ENCODE results near the gene DCAF15. TPM values are rescaled to one million over a fixed set of nuclear protein-coding genes. Genes with fewer than 3 reads are reported as not detected.

Gene DCAF15
- total and polyA plus RNA-seq, 2 donors (not counting 3 experiments of a cell fraction or from before 2014, with no cell fraction given), result 41.9 to 42.4 TPM

DNA sequence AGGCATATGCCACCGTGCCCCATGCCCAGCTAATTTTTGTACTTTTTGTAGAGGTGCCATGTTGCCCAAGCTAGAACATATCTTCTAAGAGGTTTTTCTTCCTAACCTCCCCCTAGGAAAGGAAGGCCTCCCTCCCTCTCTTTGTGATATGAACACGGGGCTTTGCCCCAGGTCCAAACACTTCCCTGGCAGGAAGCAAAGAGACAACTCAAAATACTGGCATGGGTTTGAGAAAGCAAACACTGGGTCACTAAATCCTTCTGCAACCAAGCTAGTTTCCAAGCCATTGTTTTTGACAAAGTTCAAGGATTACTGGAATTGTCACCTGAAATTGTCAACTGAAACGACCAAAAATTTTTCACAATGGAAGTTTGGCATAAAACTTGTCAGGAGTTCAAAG lies 37.5 kb upstream of the DCAF15 start:
- H3K9me3 ChIP-seq (replicated peaks; ENCODE audit: control insufficient read depth, insufficient read depth, low read length), result no peaks in the 10 kb centered on the region
- POLR2A ChIA-PET, result no interaction called here

More for the DNA sequence above, 37.5 kb upstream of the DCAF15 start:
- Histone ChIP-seq H3K36me3 (ENCODE audit: control insufficient read depth in 2 of 2, extremely low read depth in 1 of 2, insufficient read depth in 2 of 2, low read length in 2 of 2) (peaks cover 2 to 13% of the 10 kb centered on the region in 2 experiments), H3K79me2 (ENCODE audit: control insufficient read depth, insufficient read depth, low read length) (no peaks in the 10 kb centered on the region), H3K9me1 (replicated peaks; ENCODE audit: control insufficient read depth, extremely low read depth, insufficient read depth, low read length) (no peaks in the 10 kb centered on the region), H3K27ac (ENCODE audit: insufficient read depth, low read depth, low read length) (no peak overlapping the region), H3K4me2 (ENCODE audit: insufficient read depth, low read length) (no peak overlapping the region), H2AFZ (ENCODE audit: low read depth, low read length) (no peak overlapping the region), H4K20me1 (replicated peaks; ENCODE audit: control insufficient read depth, extremely low read depth, insufficient read depth, low read length) (no peaks in the 10 kb centered on the region), H3K9ac (replicated peaks; ENCODE audit: extremely low read depth, insufficient read depth, low read length) (no peak overlapping the region), H3K27me3 (ENCODE audit: control insufficient read depth in 2 of 2, insufficient read depth in 2 of 2, low read length in 2 of 2) (no peaks in the 10 kb centered on the region), H3K4me3 (replicated peaks in 1 of 3; ENCODE audit: insufficient read depth in 1 of 3, low read depth in 1 of 3, low read length in 3 of 3) (no peak overlapping the region), H3K4me1 (ENCODE audit: control insufficient read depth, extremely low read depth, insufficient read depth, low read length) (no peaks in the 10 kb centered on the region)
- dilution Hi-C loops (cut with MboI; ENCODE audit: extremely low pct_ligation_motif_present, low sequenced_read_pairs) (no loop called here), intact Hi-C loops (cut with micrococcal nuclease) (no loop called here)
- FAIRE-seq (no peak), DNase-seq (ENCODE audit: low read depth, low spot score) (no peak)
- TF ChIP-seq GATA2 (IDR thresholded peaks at IDR 0.05; ENCODE audit: insufficient read depth, insufficient read length, low read depth, low read length), result no peak
- TF ChIP-seq POLR2AphosphoS5 (IDR thresholded peaks at IDR 0.05; ENCODE audit: insufficient read depth, low read depth, low read length), result no peak
- TF ChIP-seq, protein P1, sequence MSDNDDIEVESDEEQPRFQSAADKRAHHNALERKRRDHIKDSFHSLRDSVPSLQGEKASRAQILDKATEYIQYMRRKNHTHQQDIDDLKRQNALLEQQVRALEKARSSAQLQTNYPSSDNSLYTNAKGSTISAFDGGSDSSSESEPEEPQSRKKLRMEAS (IDR thresholded peaks at IDR 0.05; ENCODE audit: insufficient read depth, insufficient read length), result no peak
- no peak for TF ChIP-seq MYC (IDR thresholded peaks at IDR 0.05; ENCODE audit: low read depth, low read length)
- TF ChIP-seq EZH2 (IDR thresholded peaks at IDR 0.05; ENCODE audit: borderline replicate concordance, low read depth, low read length, severe bottlenecking), result no peak
- TF ChIP-seq, protein P2, sequence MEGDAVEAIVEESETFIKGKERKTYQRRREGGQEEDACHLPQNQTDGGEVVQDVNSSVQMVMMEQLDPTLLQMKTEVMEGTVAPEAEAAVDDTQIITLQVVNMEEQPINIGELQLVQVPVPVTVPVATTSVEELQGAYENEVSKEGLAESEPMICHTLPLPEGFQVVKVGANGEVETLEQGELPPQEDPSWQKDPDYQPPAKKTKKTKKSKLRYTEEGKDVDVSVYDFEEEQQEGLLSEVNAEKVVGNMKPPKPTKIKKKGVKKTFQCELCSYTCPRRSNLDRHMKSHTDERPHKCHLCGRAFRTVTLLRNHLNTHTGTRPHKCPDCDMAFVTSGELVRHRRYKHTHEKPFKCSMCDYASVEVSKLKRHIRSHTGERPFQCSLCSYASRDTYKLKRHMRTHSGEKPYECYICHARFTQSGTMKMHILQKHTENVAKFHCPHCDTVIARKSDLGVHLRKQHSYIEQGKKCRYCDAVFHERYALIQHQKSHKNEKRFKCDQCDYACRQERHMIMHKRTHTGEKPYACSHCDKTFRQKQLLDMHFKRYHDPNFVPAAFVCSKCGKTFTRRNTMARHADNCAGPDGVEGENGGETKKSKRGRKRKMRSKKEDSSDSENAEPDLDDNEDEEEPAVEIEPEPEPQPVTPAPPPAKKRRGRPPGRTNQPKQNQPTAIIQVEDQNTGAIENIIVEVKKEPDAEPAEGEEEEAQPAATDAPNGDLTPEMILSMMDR (IDR thresholded peaks at IDR 0.05; ENCODE audit: extremely low read depth in 1 of 2, insufficient read depth in 1 of 2, low read depth in 1 of 2, low read length in 2 of 2), result no peak
- no peak for TF ChIP-seq FOS (IDR thresholded peaks at IDR 0.05; ENCODE audit: borderline replicate concordance, insufficient read depth, low read length)
- no peak for TF ChIP-seq JUN (IDR thresholded peaks at IDR 0.05; ENCODE audit: borderline replicate concordance, insufficient read depth, insufficient read length, low read depth)
- no peak for TF ChIP-seq POLR2A (IDR thresholded peaks at IDR 0.05; ENCODE audit: low read depth, low read length)
- CTCF ChIA-PET, result interaction anchor here (1.0 kb wide), 1 partner anchor 9 kb away, joined by 3 read pairs; the partner anchor contains the start of genes BRME1 and CC2D1A
- BruUV-seq (replicated peaks), result no TSS peak
